Type B pancreatic cell (in vitro differentiated cells): ENCODE results near the gene HOXB6. TPM values are rescaled to one million over a fixed set of nuclear protein-coding genes. Genes with fewer than 3 reads are reported as not detected.

Source experiments
- DNase-seq: peaks from one replicate; pipeline ENCODE4 v3.0.0; 2021; ENCODE audit warnings: mixed read lengths; ENCODE audit not compliant: unreplicated experiment; ENCODE audit errors: extremely low spot score
- H3K27ac Mint-ChIP-seq: 2 replicates; pipeline ENCODE4 v1.8.0; 2021; ENCODE audit warnings: mild to moderate bottlenecking, mixed read lengths
- H3K27me3 Mint-ChIP-seq: 2 replicates; pipeline ENCODE4 v1.8.0; 2021; ENCODE audit warnings: mixed read lengths
- H3K36me3 Mint-ChIP-seq: 2 replicates; pipeline ENCODE4 v1.8.0; 2021; ENCODE audit warnings: mixed read lengths
- H3K4me1 Mint-ChIP-seq: one replicate; pipeline ENCODE4 v1.8.0; 2021; ENCODE audit warnings: mixed read lengths; ENCODE audit not compliant: unreplicated experiment
- H3K4me3 Mint-ChIP-seq: 2 replicates; pipeline ENCODE4 v1.8.0; 2021; ENCODE audit warnings: mild to moderate bottlenecking, mixed read lengths
- H3K9me3 Mint-ChIP-seq: 2 replicates; pipeline ENCODE4 v1.8.0; 2021; ENCODE audit warnings: mixed read lengths
- total RNA-seq: library from RNA; stranded (reverse); gene quantifications from 2 replicates; pipeline ENCODE4 v1.2.1, GENCODE V29; 2021; ENCODE audit warnings: low replicate concordance
- TF ChIP-seq, protein P1 (sequence below): fragments of 200-600 bp; sonication (generic); conservative IDR thresholded peaks from 2 replicates; pipeline ENCODE4 v1.5.0; 2021; ENCODE audit warnings: antibody characterized with exemption, mild to moderate bottlenecking

HOXB6 gene
- total RNA-seq, 1 donor from 2014 or later, result 20.3 TPM

DNA sequence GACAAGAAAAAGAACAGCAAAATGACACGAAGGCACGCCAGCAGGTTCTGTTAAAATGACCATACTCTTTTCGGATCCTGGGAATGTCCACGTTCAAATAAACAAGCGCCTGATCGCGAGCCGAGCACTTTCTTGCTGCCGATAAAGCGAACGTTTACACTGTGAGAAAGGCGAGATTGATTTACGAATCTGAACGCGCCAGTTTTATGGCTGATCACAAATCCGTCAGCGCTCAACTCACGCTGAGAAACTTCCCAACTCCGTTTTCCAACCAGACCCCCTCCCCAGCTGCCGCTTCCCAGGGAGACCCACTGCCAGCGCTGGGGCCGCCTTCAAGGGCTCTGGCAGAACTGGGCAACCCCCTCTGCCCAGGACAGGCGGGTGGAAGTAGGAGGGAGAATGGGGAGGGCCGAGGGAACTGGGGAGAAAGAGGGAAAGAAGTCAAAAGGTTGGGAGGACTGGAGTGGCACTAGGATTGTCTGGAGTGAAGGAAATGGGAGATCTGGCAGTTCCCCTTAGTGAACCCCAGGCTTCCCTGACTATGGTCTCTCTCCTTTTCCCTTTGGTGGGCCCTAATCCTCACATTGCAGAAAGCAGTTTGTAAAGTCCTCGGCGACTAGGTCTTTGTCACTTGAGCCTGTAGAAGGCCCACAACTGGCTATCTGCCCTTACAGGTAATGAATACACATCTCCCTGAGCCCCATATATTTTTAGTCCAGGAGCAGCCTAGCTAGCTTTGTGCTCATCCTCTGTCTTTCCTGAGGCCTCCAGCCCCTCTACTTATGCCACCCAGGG lies 33.6 kb downstream of the HOXB6 start:
- Mint-ChIP-seq H3K9me3 (no peaks in the 10 kb centered on the region), H3K4me3 (no peak overlapping the region), H3K27ac (no peak overlapping the region), H3K36me3 (peaks cover 18% of the 10 kb centered on the region), H3K4me1 (peaks cover 43% of the 10 kb centered on the region), H3K27me3 (peaks cover 52% of the 10 kb centered on the region)
- no peak for DNase-seq
- TF ChIP-seq, protein P1, sequence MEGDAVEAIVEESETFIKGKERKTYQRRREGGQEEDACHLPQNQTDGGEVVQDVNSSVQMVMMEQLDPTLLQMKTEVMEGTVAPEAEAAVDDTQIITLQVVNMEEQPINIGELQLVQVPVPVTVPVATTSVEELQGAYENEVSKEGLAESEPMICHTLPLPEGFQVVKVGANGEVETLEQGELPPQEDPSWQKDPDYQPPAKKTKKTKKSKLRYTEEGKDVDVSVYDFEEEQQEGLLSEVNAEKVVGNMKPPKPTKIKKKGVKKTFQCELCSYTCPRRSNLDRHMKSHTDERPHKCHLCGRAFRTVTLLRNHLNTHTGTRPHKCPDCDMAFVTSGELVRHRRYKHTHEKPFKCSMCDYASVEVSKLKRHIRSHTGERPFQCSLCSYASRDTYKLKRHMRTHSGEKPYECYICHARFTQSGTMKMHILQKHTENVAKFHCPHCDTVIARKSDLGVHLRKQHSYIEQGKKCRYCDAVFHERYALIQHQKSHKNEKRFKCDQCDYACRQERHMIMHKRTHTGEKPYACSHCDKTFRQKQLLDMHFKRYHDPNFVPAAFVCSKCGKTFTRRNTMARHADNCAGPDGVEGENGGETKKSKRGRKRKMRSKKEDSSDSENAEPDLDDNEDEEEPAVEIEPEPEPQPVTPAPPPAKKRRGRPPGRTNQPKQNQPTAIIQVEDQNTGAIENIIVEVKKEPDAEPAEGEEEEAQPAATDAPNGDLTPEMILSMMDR, result no peak

DNA sequence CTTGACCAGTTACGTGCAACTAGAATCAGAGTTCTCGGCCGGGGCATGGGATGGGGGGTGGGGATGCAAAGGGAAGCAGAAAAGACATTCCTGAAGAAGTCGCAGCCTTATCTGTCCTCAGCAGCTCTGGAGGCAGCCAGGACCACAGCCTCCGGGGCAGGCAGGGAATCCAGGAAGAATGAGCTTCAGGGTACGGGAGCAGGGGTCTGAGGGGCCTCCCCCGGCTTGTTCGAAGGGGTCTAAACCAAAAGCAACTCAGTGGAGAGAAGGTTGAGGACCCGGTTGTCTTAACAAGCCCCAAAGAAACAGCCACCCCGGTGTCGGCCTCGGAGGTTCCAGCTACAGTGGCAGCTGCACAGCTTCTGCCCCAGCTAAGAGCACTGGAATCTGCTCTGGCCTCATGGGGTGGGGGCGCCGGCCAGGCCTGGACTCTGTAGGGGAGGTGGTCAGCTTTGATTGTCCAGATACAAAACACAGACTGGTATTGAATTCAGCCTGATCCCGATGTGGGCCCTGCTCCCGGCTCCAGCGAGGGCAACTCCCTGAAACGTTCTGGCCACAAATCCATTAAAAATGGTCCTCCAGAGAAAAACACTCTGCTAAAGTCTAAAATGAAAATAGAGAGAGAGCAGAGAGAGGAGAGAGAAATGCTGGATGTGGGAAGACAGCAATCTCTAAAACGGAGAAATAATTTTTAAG lies 34.3 kb downstream of the HOXB6 start:
- no peak overlapping the region for H3K4me3 Mint-ChIP-seq
- peaks cover 43% of the 10 kb centered on the region for H3K4me1 Mint-ChIP-seq
- TF ChIP-seq, protein P1, result no peak
- DNase-seq, result no peak
- no peak overlapping the region for H3K27ac Mint-ChIP-seq
- H3K27me3 Mint-ChIP-seq, result peaks cover 49% of the 10 kb centered on the region
- no peaks in the 10 kb centered on the region for H3K9me3 Mint-ChIP-seq
- H3K36me3 Mint-ChIP-seq, result peaks cover 18% of the 10 kb centered on the region

DNA sequence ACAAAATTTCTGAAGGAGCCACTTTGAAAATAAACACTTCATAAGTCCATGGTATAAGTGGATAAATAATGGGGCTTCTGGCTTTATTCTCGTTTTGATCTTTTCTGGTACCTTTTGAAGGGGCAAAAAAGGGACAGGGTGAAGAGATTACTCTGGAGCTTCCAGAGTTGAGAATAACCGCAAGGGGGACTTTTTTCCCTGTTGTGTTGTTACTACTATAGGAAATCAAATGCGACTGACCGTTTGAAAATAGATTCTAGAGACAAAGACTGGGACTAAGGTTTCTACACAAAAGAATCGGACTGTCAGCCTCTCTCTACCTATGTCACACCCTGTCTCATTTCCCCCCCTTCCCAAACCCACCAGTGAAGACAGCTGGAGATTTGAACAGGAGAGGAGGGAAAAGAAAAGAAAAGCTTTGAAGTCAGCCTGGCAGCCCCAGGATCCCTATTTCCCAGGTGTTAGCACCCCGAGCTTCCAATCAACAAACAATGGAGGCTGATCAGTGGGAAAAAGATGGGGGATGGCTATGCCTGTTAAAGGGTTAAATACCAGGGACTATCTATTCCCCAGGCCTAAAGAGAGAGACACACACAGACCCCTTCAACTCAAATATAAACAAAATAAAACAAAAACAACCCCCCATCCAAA lies 35.0 kb downstream of the HOXB6 start:
- peaks cover 18% of the 10 kb centered on the region for H3K36me3 Mint-ChIP-seq
- DNase-seq, result no peak
- H3K4me1 Mint-ChIP-seq, result peaks cover 39% of the 10 kb centered on the region
- H3K27ac Mint-ChIP-seq, result no peak overlapping the region
- H3K4me3 Mint-ChIP-seq, result no peak overlapping the region
- no peaks in the 10 kb centered on the region for H3K9me3 Mint-ChIP-seq
- peaks cover 45% of the 10 kb centered on the region for H3K27me3 Mint-ChIP-seq
- TF ChIP-seq, protein P1, result peak; percentile 49

DNA sequence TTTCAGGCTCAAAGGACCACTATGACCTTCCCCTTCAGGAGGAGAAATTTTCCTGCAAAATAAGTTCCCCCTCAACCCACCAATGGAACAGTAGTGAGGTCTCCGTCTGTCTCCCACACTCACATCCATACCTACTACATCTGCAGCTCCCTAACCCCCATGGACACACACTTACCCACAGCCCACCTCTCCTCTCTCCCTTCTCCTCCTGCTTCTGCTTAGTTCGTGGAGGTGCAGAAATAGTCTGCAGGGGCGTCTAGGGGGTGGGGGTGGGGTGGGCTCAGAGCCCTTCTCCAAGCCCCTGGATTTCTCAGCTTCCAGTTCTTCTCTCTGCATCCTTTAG lies 35.6 kb downstream of the HOXB6 start:
- H3K4me3 Mint-ChIP-seq, result no peak overlapping the region
- no peaks in the 10 kb centered on the region for H3K9me3 Mint-ChIP-seq
- no peak overlapping the region for H3K27ac Mint-ChIP-seq
- TF ChIP-seq, protein P1, result no peak
- DNase-seq, result no peak
- peaks cover 18% of the 10 kb centered on the region for H3K36me3 Mint-ChIP-seq
- H3K4me1 Mint-ChIP-seq, result peaks cover 37% of the 10 kb centered on the region
- H3K27me3 Mint-ChIP-seq, result peaks cover 42% of the 10 kb centered on the region

DNA sequence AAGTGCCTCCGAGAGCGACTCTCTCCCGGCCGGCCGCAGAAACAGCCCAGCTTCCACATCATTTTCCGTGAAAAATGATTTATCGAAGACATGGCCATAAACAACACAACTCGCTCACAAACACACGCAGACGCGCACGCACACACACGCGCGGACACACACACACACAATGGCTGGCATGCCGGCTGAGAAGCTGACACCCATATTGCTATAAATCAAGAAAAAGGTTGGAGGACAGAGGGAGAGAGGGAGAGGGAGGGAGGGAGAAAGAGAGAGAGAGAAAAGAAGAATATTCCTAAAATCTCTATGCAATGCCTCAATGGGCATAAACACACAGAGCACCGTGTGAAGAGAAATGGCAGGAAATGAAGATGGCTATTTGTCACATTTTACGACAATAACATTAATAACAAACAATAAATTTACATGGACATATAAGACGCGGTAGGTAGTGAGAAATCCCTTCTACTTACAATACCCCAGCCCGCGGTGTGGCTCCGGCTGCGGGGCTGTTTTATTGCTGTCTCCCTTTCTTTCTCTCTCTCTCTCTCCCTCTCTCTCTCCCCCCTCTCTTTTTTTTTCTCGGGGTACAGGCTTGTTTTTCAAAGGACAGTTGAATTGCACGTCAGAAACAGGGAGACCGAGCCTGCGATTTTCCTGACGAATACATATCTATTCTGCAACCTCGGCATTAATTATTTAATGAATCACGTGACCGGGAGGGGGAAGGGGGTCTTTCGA lies 36.1 kb downstream of the HOXB6 start:
- TF ChIP-seq, protein P1, result no peak
- Mint-ChIP-seq H3K4me3 (no peak overlapping the region), H3K9me3 (no peaks in the 10 kb centered on the region), H3K27ac (no peak overlapping the region), H3K4me1 (peaks cover 33% of the 10 kb centered on the region), H3K36me3 (peaks cover 18% of the 10 kb centered on the region), H3K27me3 (peaks cover 41% of the 10 kb centered on the region)
- no peak for DNase-seq
